ENCODE data around the gene VDAC1. TPM values are rescaled to one million over a fixed set of nuclear protein-coding genes. Genes with fewer than 3 reads are reported as not detected.
"Not testable (repeated sequence)": the region's sequence is repeated elsewhere in the genome, so short reads cannot be mapped to it uniquely, and the experiment has no call there.

The VDAC1 gene
- total RNA-seq, 1 donor from 2014 or later: 218 TPM

DNA sequence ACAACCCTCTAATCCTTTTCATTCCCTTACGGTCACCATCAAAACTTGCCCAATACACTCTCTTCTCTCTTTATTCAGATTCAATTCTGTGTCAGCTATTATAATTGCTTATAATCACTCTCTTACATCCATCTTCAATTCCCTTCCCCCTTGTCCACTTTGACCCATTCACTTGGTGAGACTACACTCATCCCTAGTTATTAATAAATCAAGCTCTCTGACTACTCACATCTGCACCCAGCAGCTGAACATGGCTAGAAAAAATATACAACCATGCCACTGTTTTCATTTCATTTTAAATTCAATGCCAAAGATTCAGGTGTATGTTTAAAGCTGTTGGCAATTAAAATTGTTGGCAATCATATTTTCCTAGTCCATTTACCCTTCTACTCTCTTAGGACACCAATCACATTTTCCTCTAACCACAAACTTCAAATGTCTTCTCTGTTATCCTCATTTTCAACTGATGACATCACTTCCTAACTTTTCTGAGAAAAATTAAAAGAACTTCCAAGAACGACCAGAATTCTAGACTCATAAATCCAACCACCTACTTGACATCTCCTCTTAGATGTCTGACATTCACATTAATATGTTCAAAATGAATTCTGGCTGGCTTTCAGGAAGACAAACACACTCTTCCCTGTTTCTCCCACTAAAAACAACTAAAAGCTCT lies 41.8 kb downstream of the VDAC1 start:
- Mint-ChIP-seq H3K4me1 (peaks cover 30% of the 10 kb centered on the region), H3K36me3 (ENCODE audit: low read depth) (peaks cover 4% of the 10 kb centered on the region), H3K4me3 (no peak overlapping the region), H3K9me3 (no peaks in the 10 kb centered on the region), H3K27me3 (ENCODE audit: low read depth) (no peaks in the 10 kb centered on the region), H3K27ac (ENCODE audit: unreplicated experiment) (no peak overlapping the region)
- no peak for DNase-seq (ENCODE audit: low read depth, low spot score)
- TF ChIP-seq, protein P1, sequence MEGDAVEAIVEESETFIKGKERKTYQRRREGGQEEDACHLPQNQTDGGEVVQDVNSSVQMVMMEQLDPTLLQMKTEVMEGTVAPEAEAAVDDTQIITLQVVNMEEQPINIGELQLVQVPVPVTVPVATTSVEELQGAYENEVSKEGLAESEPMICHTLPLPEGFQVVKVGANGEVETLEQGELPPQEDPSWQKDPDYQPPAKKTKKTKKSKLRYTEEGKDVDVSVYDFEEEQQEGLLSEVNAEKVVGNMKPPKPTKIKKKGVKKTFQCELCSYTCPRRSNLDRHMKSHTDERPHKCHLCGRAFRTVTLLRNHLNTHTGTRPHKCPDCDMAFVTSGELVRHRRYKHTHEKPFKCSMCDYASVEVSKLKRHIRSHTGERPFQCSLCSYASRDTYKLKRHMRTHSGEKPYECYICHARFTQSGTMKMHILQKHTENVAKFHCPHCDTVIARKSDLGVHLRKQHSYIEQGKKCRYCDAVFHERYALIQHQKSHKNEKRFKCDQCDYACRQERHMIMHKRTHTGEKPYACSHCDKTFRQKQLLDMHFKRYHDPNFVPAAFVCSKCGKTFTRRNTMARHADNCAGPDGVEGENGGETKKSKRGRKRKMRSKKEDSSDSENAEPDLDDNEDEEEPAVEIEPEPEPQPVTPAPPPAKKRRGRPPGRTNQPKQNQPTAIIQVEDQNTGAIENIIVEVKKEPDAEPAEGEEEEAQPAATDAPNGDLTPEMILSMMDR (conservative IDR thresholded peaks at IDR 0.05): no peak

DNA sequence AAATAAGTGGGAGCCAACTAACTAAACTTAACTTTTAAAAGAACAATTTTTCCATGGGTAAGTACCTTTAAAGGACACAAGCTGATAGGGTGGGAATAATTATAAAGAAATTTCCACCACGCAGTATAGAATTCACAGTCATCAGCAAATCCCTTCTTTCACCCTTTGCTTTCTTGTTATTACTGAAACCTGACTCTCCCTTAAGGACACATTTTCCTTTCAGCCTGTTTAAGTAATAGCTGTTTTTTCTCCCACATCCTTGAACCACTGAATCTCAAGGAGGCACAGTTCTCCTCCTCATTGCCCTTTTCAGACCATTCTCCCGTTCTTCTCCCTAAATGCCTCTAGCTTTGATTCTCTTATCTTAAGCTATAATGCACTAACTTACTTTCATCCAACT lies 42.6 kb downstream of the VDAC1 start:
- Mint-ChIP-seq H3K4me3 (no peak overlapping the region), H3K27me3 (ENCODE audit: low read depth) (no peaks in the 10 kb centered on the region), H3K4me1 (peaks cover 22% of the 10 kb centered on the region), H3K27ac (ENCODE audit: unreplicated experiment) (no peak overlapping the region), H3K36me3 (ENCODE audit: low read depth) (peaks cover 4% of the 10 kb centered on the region), H3K9me3 (no peaks in the 10 kb centered on the region)
- TF ChIP-seq, protein P1 (conservative IDR thresholded peaks at IDR 0.05): no peak
- DNase-seq (ENCODE audit: low read depth, low spot score): no peak

DNA sequence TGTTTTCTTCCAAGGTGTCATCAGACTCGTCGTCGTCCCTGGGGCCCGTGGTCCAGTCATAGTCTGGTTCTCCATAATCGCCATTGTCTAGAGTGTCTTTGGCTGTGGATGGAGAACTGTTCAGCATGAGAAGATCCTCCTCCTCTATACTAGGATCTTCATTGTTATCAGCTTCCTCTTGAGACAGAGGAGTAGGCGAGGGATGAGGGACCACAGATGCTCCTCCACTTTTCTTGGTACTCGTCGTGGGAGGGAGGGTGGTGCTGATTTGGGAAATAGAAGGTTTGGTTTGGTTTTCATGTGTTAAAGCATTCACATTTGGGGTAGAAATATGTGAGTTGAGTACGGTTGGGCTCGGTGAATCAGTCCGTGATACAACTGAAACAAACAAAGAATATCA lies 45.1 kb downstream of the VDAC1 start:
- Mint-ChIP-seq H3K27me3 (ENCODE audit: low read depth) (no peaks in the 10 kb centered on the region), H3K36me3 (ENCODE audit: low read depth) (peaks cover 4% of the 10 kb centered on the region), H3K4me3 (no peak overlapping the region), H3K4me1 (peaks cover 13% of the 10 kb centered on the region), H3K9me3 (no peaks in the 10 kb centered on the region), H3K27ac (ENCODE audit: unreplicated experiment) (no peak overlapping the region)
- TF ChIP-seq, protein P1 (conservative IDR thresholded peaks at IDR 0.05): no peak
- no peak for DNase-seq (ENCODE audit: low read depth, low spot score)

DNA sequence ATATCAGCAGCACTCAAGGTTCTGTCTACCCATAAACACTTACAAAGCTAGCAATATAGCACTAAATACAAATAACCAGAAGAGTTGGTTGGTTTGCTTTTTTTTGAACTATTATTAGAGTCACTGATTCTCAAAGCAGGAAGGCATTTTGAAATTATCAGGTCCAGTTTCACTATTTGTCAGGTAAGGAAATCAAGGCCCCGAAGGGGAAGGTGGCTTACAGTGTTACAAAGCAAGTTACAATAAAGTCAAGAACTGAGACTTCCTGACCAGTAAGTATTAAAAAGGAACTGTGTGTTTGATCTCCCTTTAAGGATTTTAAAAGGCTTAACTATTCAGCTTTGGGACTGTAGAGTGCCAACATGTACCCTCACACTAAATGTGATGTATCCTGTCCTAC lies 47.2 kb downstream of the VDAC1 start:
- Mint-ChIP-seq H3K36me3 (ENCODE audit: low read depth) (peaks cover 7% of the 10 kb centered on the region), H3K9me3 (no peaks in the 10 kb centered on the region), H3K4me1 (peaks cover 8% of the 10 kb centered on the region), H3K27me3 (ENCODE audit: low read depth) (no peaks in the 10 kb centered on the region), H3K4me3 (no peak overlapping the region), H3K27ac (ENCODE audit: unreplicated experiment) (no peak overlapping the region)
- DNase-seq (ENCODE audit: low read depth, low spot score): no peak
- TF ChIP-seq, protein P1 (conservative IDR thresholded peaks at IDR 0.05): no peak

DNA sequence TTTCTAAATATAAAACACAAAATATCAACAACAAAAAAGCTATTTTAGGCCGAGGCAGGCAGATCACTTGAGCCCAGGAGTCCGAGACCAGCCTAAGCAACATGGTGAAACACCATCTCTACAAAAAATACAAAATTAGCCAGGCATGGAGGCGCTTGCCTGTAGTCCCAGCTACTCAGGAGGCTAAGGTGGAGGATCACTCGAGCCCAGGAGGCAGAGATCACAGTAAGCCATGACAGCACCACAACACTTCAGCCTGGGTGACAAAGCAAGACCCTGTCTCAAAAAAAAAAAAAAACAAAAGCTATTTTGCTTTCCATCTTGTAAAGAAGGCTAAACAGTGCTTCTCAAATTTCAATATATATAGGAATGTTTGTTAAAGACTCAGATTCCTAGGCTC lies 47.7 kb downstream of the VDAC1 start:
- no peak overlapping the region for H3K27ac Mint-ChIP-seq (ENCODE audit: unreplicated experiment)
- TF ChIP-seq, protein P1 (conservative IDR thresholded peaks at IDR 0.05): no peak
- peaks cover 4% of the 10 kb centered on the region for H3K4me1 Mint-ChIP-seq
- no peak for DNase-seq (ENCODE audit: low read depth, low spot score)
- H3K9me3 Mint-ChIP-seq: no peaks in the 10 kb centered on the region
- H3K4me3 Mint-ChIP-seq: no peak overlapping the region
- H3K36me3 Mint-ChIP-seq (ENCODE audit: low read depth): peaks cover 7% of the 10 kb centered on the region
- H3K27me3 Mint-ChIP-seq (ENCODE audit: low read depth): no peaks in the 10 kb centered on the region

DNA sequence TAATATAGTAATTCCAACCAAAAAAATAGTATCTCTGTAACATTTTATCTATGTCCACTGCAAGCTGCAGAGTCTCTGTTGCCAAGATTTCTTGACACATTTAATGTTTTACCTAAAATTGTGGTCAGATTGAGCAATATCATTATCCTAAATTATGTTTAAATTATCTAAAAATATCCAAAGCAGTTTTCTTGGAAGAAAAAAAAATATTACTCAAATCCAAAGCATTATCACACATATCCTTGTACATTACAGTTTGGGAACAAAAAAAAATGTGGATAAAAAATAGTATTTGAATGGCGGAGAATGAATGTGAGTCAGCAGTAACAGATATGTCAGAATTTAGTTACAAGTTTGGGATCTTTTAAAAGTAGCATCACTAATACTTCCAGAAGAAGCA lies 48.6 kb downstream of the VDAC1 start:
- DNase-seq (ENCODE audit: low read depth, low spot score); H3K4me3 Mint-ChIP-seq; H3K36me3 Mint-ChIP-seq (ENCODE audit: low read depth); H3K27me3 Mint-ChIP-seq (ENCODE audit: low read depth); H3K27ac Mint-ChIP-seq (ENCODE audit: unreplicated experiment); H3K9me3 Mint-ChIP-seq; H3K4me1 Mint-ChIP-seq: not testable (repeated sequence)
